ENCODE measurements around the gene ZNF322.

ZNF322 gene

GRCh38 chr6:26657256-26657655, 2.3 kb downstream of the ZNF322 start:
- DNase-seq (ENCODE audit: low read depth): no peak
- no peak overlapping the region for H3K4me3 ChIP-seq (ENCODE audit: low read depth, low read length)
- no peak for TF ChIP-seq CTCF (conservative IDR thresholded peaks at IDR 0.05; ENCODE audit: low read depth, low read length)

GRCh38 chr6:26653007-26653406, 6.5 kb downstream of the ZNF322 start:
- no peak for TF ChIP-seq CTCF (conservative IDR thresholded peaks at IDR 0.05; ENCODE audit: low read depth, low read length)
- DNase-seq (ENCODE audit: low read depth): no peak

GRCh38 chr6:26651133-26651781, 8.3 kb downstream of the ZNF322 start:
- no peak for DNase-seq (ENCODE audit: low read depth)
- TF ChIP-seq CTCF (conservative IDR thresholded peaks at IDR 0.05; ENCODE audit: low read depth, low read length): no peak
- no peak overlapping the region for H3K4me3 ChIP-seq (ENCODE audit: low read depth, low read length)

More at GRCh38 chr6:26653007-26653406, 6.5 kb downstream of the ZNF322 start:
- H3K4me3 ChIP-seq (ENCODE audit: low read depth, low read length): no peak overlapping the region

GRCh38 chr6:26646074-26646473, 13.5 kb downstream of the ZNF322 start:
- no peak for TF ChIP-seq CTCF (conservative IDR thresholded peaks at IDR 0.05; ENCODE audit: low read depth, low read length)
- no peak overlapping the region for H3K4me3 ChIP-seq (ENCODE audit: low read depth, low read length)
- DNase-seq (ENCODE audit: low read depth): no peak

GRCh38 chr6:26640806-26641205, 18.7 kb downstream of the ZNF322 start:
- no peak for DNase-seq (ENCODE audit: low read depth)
- no peak overlapping the region for H3K4me3 ChIP-seq (ENCODE audit: low read depth, low read length)
- TF ChIP-seq CTCF (conservative IDR thresholded peaks at IDR 0.05; ENCODE audit: low read depth, low read length): no peak

- no peak for TF ChIP-seq CTCF (conservative IDR thresholded peaks at IDR 0.05; ENCODE audit: low read depth, low read length)
- no peak overlapping the region for H3K4me3 ChIP-seq (ENCODE audit: low read depth, low read length)
- no peak for DNase-seq (ENCODE audit: low read depth)
Observed at GRCh38 chr6:26629359-26629758, 30.2 kb downstream of the ZNF322 start.

GRCh38 chr6:26627843-26628242, 31.7 kb downstream of the ZNF322 start:
- TF ChIP-seq CTCF (conservative IDR thresholded peaks at IDR 0.05; ENCODE audit: low read depth, low read length): no peak

More at GRCh38 chr6:26627843-26628242, 31.7 kb downstream of the ZNF322 start:
- DNase-seq (ENCODE audit: low read depth): no peak
- no peak overlapping the region for H3K4me3 ChIP-seq (ENCODE audit: low read depth, low read length)
